Cardiac muscle cell (in vitro differentiated cells and primary cell): Measurements from ENCODE around the gene CEP112. TPM values are rescaled to one million over a fixed set of nuclear protein-coding genes. Genes with fewer than 3 reads are reported as not detected.

ENCODE experiments used
- DNase-seq, 2 donors: peaks; one replicate each; pipeline versions ENCODE4 v3.0.0 to v3.0.0-alpha.2; 2010 to 2017; ENCODE audit warnings: low read depth in 1 of 2, low spot score in 1 of 2
- H3K27ac ChIP-seq: fragments of 200-600 bp; sonication (generic); 2 replicates; pipeline ENCODE4 v1.5.1; 2016
- H3K27me3 ChIP-seq: fragments of 200-600 bp; sonication (generic); 2 replicates; pipeline ENCODE4 v1.6.0; 2016; ENCODE audit warnings: control low read depth
- H3K36me3 ChIP-seq: fragments of 200-600 bp; sonication (generic); 2 replicates; pipeline ENCODE4 v1.5.1; 2016; ENCODE audit warnings: control low read depth
- H3K4me1 ChIP-seq: fragments of 200-600 bp; sonication (generic); 2 replicates; pipeline ENCODE4 v1.8.1; 2017; ENCODE audit warnings: low read depth, mild to moderate bottlenecking, mixed run types
- H3K4me3 ChIP-seq: fragments of 200-600 bp; sonication (generic); 2 replicates; pipeline ENCODE4 v1.5.1; 2016; ENCODE audit warnings: mild to moderate bottlenecking
- H3K9me3 ChIP-seq: fragments of 200-600 bp; sonication (generic); 2 replicates; pipeline ENCODE4 v1.5.1; 2017; ENCODE audit warnings: low read depth, mild to moderate bottlenecking, control low read depth
- CTCF ChIP-seq: IDR thresholded peaks from 2 replicates; pipeline ENCODE4 v1.5.1; 2012; ENCODE audit warnings: low read depth, mild to moderate bottlenecking, low read length
- polyA plus RNA-seq: library from polyadenylated mRNA; unstranded; fragments of >200 nt; fragmentation: Nextera tagmentation; extraction: Ambion mirVana; gene quantifications from 2 replicates; pipeline ENCODE4 v1.2.1, GENCODE V29; 2016
- total RNA-seq: library from RNA; depleted of rRNA; stranded (reverse); fragments of >200 nt; gene quantifications from 2 replicates; pipeline ENCODE4 v1.2.3, GENCODE V29; 2016

The CEP112 gene
- total and polyA plus RNA-seq, 2 experiments from 2014 or later, result 7.7 to 10.9 TPM

- Histone ChIP-seq H3K36me3 (no peaks in the 10 kb centered on the region), H3K9me3 (no peaks in the 10 kb centered on the region), H3K27ac (no peak overlapping the region), H3K27me3 (no peaks in the 10 kb centered on the region), H3K4me3 (no peak overlapping the region), H3K4me1 (no peaks in the 10 kb centered on the region)
- no peak for DNase-seq
- TF ChIP-seq CTCF, result no peak
Measured at GRCh38 chr17:65592125-65592965, 599.6 kb downstream of the CEP112 start.

GRCh38 chr17:65589321-65589720 is 602.6 kb downstream of the CEP112 start:
- Histone ChIP-seq H3K27me3 (no peaks in the 10 kb centered on the region), H3K9me3 (no peaks in the 10 kb centered on the region), H3K27ac (no peak overlapping the region), H3K4me3 (no peak overlapping the region), H3K36me3 (no peaks in the 10 kb centered on the region), H3K4me1 (no peaks in the 10 kb centered on the region)
- DNase-seq, result peak in 1 of 2 donors; percentile 29
- no peak for TF ChIP-seq CTCF

- no peak for DNase-seq
- Histone ChIP-seq H3K27ac (no peak overlapping the region), H3K27me3 (no peaks in the 10 kb centered on the region), H3K4me1 (no peaks in the 10 kb centered on the region), H3K36me3 (no peaks in the 10 kb centered on the region), H3K9me3 (no peaks in the 10 kb centered on the region), H3K4me3 (no peak overlapping the region)
- TF ChIP-seq CTCF, result no peak
Measured at GRCh38 chr17:65588181-65588808, 603.6 kb downstream of the CEP112 start.

- no peak overlapping the region for H3K4me3 ChIP-seq
- DNase-seq, result peak in 1 of 2 donors; percentile 32
- H3K27me3 ChIP-seq, result no peaks in the 10 kb centered on the region
- no peaks in the 10 kb centered on the region for H3K9me3 ChIP-seq
- H3K27ac ChIP-seq, result no peak overlapping the region
- no peak for TF ChIP-seq CTCF
- no peaks in the 10 kb centered on the region for H3K4me1 ChIP-seq
- no peaks in the 10 kb centered on the region for H3K36me3 ChIP-seq
Measured at GRCh38 chr17:65587534-65588180, 604.3 kb downstream of the CEP112 start.

- Histone ChIP-seq H3K36me3 (no peaks in the 10 kb centered on the region), H3K4me3 (no peak overlapping the region), H3K27ac (no peak overlapping the region), H3K9me3 (no peaks in the 10 kb centered on the region), H3K27me3 (no peaks in the 10 kb centered on the region), H3K4me1 (no peaks in the 10 kb centered on the region)
- DNase-seq, result no peak
- TF ChIP-seq CTCF, result no peak
Measured at GRCh38 chr17:65586899-65587298, 605.0 kb downstream of the CEP112 start.

Other genes starting within 250 kb of the CEP112 start
- gene APOH, start 37.3 kb upstream of the CEP112 start, total RNA-seq, result not detected in 2 replicates
- gene APOH, start 37.3 kb upstream of the CEP112 start, polyA plus RNA-seq, result not detected in 2 replicates
- gene PRKCA, start 110.5 kb upstream of the CEP112 start, total RNA-seq, result 10.3 and 11.4 TPM in 2 replicates
- 2.4 and 3.1 TPM in 2 replicates for gene PRKCA, start 110.5 kb upstream of the CEP112 start, polyA plus RNA-seq